ENCODE results near the gene COMMD3. TPM values are rescaled to one million over a fixed set of nuclear protein-coding genes. Genes with fewer than 3 reads are reported as not detected.
A peak's percentile ranks its signal among the peaks of the same experiment; 100 is the strongest.

The COMMD3 gene
- total and polyA plus RNA-seq, 4 donors: 54.7 to 73.2 (median 62.8) TPM

DNA sequence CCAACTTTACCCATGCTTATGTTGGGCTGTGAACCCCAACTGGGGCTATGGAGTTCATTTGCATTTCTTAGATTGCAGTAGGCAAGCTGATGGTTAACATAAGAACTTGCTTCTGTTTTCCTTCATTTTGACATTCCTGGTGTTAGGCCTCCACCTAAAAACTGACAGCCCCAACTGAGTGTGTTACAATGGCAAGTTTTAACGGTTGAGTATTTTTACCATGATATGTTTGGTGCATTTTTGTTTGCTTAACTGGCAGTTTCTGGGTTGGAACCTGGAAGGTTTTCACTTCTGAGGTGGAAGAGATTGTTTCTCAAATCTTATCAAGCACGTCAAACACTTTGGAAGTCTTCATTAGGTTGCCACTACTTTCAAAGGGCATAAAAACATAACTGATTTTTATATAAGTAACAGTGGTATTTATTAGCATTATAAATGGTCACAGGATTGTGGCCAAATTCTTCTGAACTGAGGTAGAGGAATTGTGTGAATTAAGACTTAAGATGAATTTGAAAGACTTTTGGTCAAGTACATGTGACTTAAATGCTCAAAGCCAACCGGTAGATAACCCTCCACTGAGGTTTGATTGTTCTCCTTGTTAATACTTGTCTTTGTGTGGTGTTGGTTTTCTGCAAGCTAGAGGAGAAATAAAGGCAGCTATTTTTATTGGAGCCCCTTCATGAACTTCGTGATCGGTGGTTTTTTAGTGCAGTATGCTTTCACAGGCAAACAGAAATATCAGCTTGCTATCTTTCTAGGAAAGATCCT lies 7.5 kb downstream of the COMMD3 start:
- no peak overlapping the region for H3K27ac ChIP-seq (ENCODE audit: low read depth, low read length)
- peaks cover 44% of the 10 kb centered on the region for H3K27me3 ChIP-seq (ENCODE audit: control insufficient read depth, insufficient read depth, low read length)
- 71% methylated on average over 2 of the region's 5 CpGs for WGBS (ENCODE audit: insufficient coverage)
- peak in 1 of 6 donors; percentile 6 for DNase-seq (ENCODE audit: low read depth in 4 of 6, low spot score in 6 of 6)
- H3K4me1 ChIP-seq (ENCODE audit: control insufficient read depth, insufficient read depth, low read length): peaks cover 14% of the 10 kb centered on the region
- H3K4me3 ChIP-seq (ENCODE audit: low read depth, low read length): no peak overlapping the region
- H3K36me3 ChIP-seq (ENCODE audit: control insufficient read depth, insufficient read depth, low read length): no peaks in the 10 kb centered on the region
- no peaks in the 10 kb centered on the region for H3K9me3 ChIP-seq (ENCODE audit: control insufficient read depth, insufficient read depth, low read length)

- Histone ChIP-seq H3K9me3 (ENCODE audit: control insufficient read depth, insufficient read depth, low read length) (no peaks in the 10 kb centered on the region), H3K4me3 (ENCODE audit: low read depth, low read length) (no peak overlapping the region), H3K36me3 (ENCODE audit: control insufficient read depth, insufficient read depth, low read length) (peaks cover 3% of the 10 kb centered on the region), H3K27me3 (ENCODE audit: control insufficient read depth, insufficient read depth, low read length) (peaks cover 38% of the 10 kb centered on the region), H3K4me1 (ENCODE audit: control insufficient read depth, insufficient read depth, low read length) (peaks cover 14% of the 10 kb centered on the region), H3K27ac (ENCODE audit: low read depth, low read length) (no peak overlapping the region)
- WGBS (ENCODE audit: insufficient coverage): no CpG with 5 or more reads among the region's 4 CpGs
- peak in 1 of 6 donors; percentile 2 for DNase-seq (ENCODE audit: low read depth in 4 of 6, low spot score in 6 of 6)
Measured at GRCh38 chr10:22324413-22324812, 8.2 kb downstream of the COMMD3 start.

GRCh38 chr10:22324893-22325271 lies 8.7 kb downstream of the COMMD3 start:
- Histone ChIP-seq H3K27me3 (ENCODE audit: control insufficient read depth, insufficient read depth, low read length) (peaks cover 34% of the 10 kb centered on the region), H3K4me1 (ENCODE audit: control insufficient read depth, insufficient read depth, low read length) (peaks cover 14% of the 10 kb centered on the region), H3K27ac (ENCODE audit: low read depth, low read length) (no peak overlapping the region)

GRCh38 chr10:22325272-22326144 lies 9.3 kb downstream of the COMMD3 start:
- peaks cover 14% of the 10 kb centered on the region for H3K4me1 ChIP-seq (ENCODE audit: control insufficient read depth, insufficient read depth, low read length)
- DNase-seq (ENCODE audit: low read depth in 4 of 6, low spot score in 6 of 6): peak in 2 of 6 donors; percentile 88 to 89
- peaks cover 32% of the 10 kb centered on the region for H3K27me3 ChIP-seq (ENCODE audit: control insufficient read depth, insufficient read depth, low read length)
- H3K36me3 ChIP-seq (ENCODE audit: control insufficient read depth, insufficient read depth, low read length): peaks cover 3% of the 10 kb centered on the region
- WGBS (ENCODE audit: insufficient coverage): 1% methylated on average over 88 of the region's 92 CpGs
- no peaks in the 10 kb centered on the region for H3K9me3 ChIP-seq (ENCODE audit: control insufficient read depth, insufficient read depth, low read length)
- H3K27ac ChIP-seq (ENCODE audit: low read depth, low read length): no peak overlapping the region
- peak overlapping the region; percentile 58 for H3K4me3 ChIP-seq (ENCODE audit: low read depth, low read length)

More at GRCh38 chr10:22324893-22325271, 8.7 kb downstream of the COMMD3 start:
- Histone ChIP-seq H3K36me3 (ENCODE audit: control insufficient read depth, insufficient read depth, low read length) (peaks cover 3% of the 10 kb centered on the region), H3K4me3 (ENCODE audit: low read depth, low read length) (peak overlapping the region; percentile 58), H3K9me3 (ENCODE audit: control insufficient read depth, insufficient read depth, low read length) (no peaks in the 10 kb centered on the region)
- 2% methylated on average over 4 of the region's 9 CpGs for WGBS (ENCODE audit: insufficient coverage)
- no peak for DNase-seq (ENCODE audit: low read depth in 4 of 6, low spot score in 6 of 6)

DNA sequence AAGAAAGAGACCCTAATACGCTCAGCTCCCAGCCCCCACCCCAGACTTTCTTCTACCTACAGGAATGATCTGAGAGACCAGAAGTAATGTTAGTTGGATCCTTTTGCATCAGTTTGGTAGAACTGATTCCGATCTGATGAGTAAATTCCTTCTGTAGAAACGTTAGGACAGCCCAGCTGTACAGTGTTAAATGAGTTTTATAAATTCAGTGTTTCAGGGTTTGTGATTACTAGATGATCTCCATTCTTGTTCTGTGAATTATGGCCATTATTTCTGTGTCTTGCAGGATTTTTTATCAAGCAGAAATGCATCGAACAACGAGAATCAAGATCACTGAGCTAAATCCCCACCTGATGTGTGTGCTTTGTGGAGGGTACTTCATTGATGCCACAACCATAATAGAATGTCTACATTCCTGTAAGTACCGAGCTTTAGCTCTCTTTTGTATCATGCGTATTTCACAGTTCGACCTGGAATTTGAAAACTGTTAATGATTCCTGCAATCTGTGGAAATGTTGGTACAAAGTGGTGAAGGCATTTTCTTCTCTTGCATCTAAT lies 10.0 kb downstream of the COMMD3 start:
- H3K27me3 ChIP-seq (ENCODE audit: control insufficient read depth, insufficient read depth, low read length): peaks cover 32% of the 10 kb centered on the region
- H3K4me1 ChIP-seq (ENCODE audit: control insufficient read depth, insufficient read depth, low read length): peaks cover 14% of the 10 kb centered on the region
- no peaks in the 10 kb centered on the region for H3K9me3 ChIP-seq (ENCODE audit: control insufficient read depth, insufficient read depth, low read length)
- DNase-seq (ENCODE audit: low read depth in 4 of 6, low spot score in 6 of 6): peak in 1 of 6 donors; percentile 5
- H3K36me3 ChIP-seq (ENCODE audit: control insufficient read depth, insufficient read depth, low read length): peaks cover 3% of the 10 kb centered on the region
- H3K4me3 ChIP-seq (ENCODE audit: low read depth, low read length): peak overlapping the region; percentile 13
- no peak overlapping the region for H3K27ac ChIP-seq (ENCODE audit: low read depth, low read length)
- WGBS (ENCODE audit: insufficient coverage): no CpG with 5 or more reads among the region's 8 CpGs

- no peaks in the 10 kb centered on the region for H3K9me3 ChIP-seq (ENCODE audit: control insufficient read depth, insufficient read depth, low read length)
- no peak overlapping the region for H3K4me3 ChIP-seq (ENCODE audit: low read depth, low read length)
- DNase-seq (ENCODE audit: low read depth in 4 of 6, low spot score in 6 of 6): no peak
- peaks cover 30% of the 10 kb centered on the region for H3K27me3 ChIP-seq (ENCODE audit: control insufficient read depth, insufficient read depth, low read length)
- no peak overlapping the region for H3K27ac ChIP-seq (ENCODE audit: low read depth, low read length)
- H3K36me3 ChIP-seq (ENCODE audit: control insufficient read depth, insufficient read depth, low read length): peaks cover 3% of the 10 kb centered on the region
- peaks cover 13% of the 10 kb centered on the region for H3K4me1 ChIP-seq (ENCODE audit: control insufficient read depth, insufficient read depth, low read length)
- 40% methylated on average over 1 of the region's 3 CpGs for WGBS (ENCODE audit: insufficient coverage)
Measured at GRCh38 chr10:22329150-22329549, 13.0 kb downstream of the COMMD3 start.

- no CpG with 5 or more reads among the region's 7 CpGs for WGBS (ENCODE audit: insufficient coverage)
- peaks cover 34% of the 10 kb centered on the region for H3K4me1 ChIP-seq (ENCODE audit: control insufficient read depth, insufficient read depth, low read length)
- H3K4me3 ChIP-seq (ENCODE audit: low read depth, low read length): no peak overlapping the region
- H3K27ac ChIP-seq (ENCODE audit: low read depth, low read length): no peak overlapping the region
- no peak for DNase-seq (ENCODE audit: low read depth in 4 of 6, low spot score in 6 of 6)
- peaks cover 3% of the 10 kb centered on the region for H3K36me3 ChIP-seq (ENCODE audit: control insufficient read depth, insufficient read depth, low read length)
- H3K27me3 ChIP-seq (ENCODE audit: control insufficient read depth, insufficient read depth, low read length): peaks cover 51% of the 10 kb centered on the region
- no peaks in the 10 kb centered on the region for H3K9me3 ChIP-seq (ENCODE audit: control insufficient read depth, insufficient read depth, low read length)
Measured at GRCh38 chr10:22332116-22332692, 16.0 kb downstream of the COMMD3 start.

DNA sequence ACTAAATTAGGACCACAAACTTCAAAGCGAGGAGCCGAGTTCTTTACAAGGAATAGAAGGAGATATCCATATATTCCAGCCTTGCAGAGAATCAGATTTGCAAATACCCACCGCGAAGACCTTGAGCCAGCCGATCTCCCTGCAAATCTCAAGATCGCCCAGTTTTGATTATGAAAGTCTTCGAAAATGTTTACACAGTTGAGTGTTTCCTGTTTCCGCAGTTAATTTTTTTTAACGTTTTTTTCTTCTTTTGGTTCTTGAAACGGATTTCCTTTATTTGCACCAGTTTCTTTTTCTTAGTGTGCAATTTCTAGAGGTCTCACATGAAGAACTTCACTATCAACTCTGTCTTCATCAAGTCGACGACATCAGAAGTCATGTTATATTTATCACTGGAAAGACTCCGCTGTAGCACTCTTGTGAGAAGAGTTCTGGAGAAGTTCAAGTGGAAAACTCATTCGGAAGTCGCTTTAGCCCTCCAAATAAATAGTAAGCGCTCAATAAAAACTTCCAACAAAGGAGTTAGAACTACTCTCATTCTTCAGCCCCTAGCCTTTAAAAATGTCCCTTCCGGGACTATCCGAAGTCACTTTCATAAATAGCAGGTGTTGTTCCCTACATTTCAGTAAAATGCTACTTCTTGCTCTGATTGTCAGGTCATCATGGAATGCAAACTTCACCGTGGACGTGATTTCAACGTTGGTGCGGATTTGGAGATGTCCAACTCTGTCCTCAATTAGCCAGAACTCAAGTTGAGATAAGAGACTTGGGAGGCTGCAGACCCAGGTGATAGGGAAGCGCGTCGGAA lies 17.2 kb downstream of the COMMD3 start:
- Histone ChIP-seq H3K4me1 (ENCODE audit: control insufficient read depth, insufficient read depth, low read length) (peaks cover 34% of the 10 kb centered on the region), H3K27ac (ENCODE audit: low read depth, low read length) (no peak overlapping the region), H3K27me3 (ENCODE audit: control insufficient read depth, insufficient read depth, low read length) (peaks cover 62% of the 10 kb centered on the region), H3K4me3 (ENCODE audit: low read depth, low read length) (no peak overlapping the region), H3K36me3 (ENCODE audit: control insufficient read depth, insufficient read depth, low read length) (peaks cover 3% of the 10 kb centered on the region), H3K9me3 (ENCODE audit: control insufficient read depth, insufficient read depth, low read length) (no peaks in the 10 kb centered on the region)
- DNase-seq (ENCODE audit: low read depth in 4 of 6, low spot score in 6 of 6): peak in 1 of 6 donors; percentile 16
- WGBS (ENCODE audit: insufficient coverage): 26% methylated on average over 17 of the region's 25 CpGs

- WGBS (ENCODE audit: insufficient coverage): 7% methylated on average over 16 of the region's 16 CpGs
- Histone ChIP-seq H3K27me3 (ENCODE audit: control insufficient read depth, insufficient read depth, low read length) (peaks cover 68% of the 10 kb centered on the region), H3K4me3 (ENCODE audit: low read depth, low read length) (peak overlapping the region; percentile 22), H3K9me3 (ENCODE audit: control insufficient read depth, insufficient read depth, low read length) (no peaks in the 10 kb centered on the region), H3K36me3 (ENCODE audit: control insufficient read depth, insufficient read depth, low read length) (peaks cover 3% of the 10 kb centered on the region), H3K27ac (ENCODE audit: low read depth, low read length) (no peak overlapping the region), H3K4me1 (ENCODE audit: control insufficient read depth, insufficient read depth, low read length) (peaks cover 34% of the 10 kb centered on the region)
- no peak for DNase-seq (ENCODE audit: low read depth in 4 of 6, low spot score in 6 of 6)
Measured at GRCh38 chr10:22333975-22334282, 17.7 kb downstream of the COMMD3 start.

Data from spinal cord (tissue), 10 donors.